ENCODE data around the gene LARGE1. TPM values are rescaled to one million over a fixed set of nuclear protein-coding genes. Genes with fewer than 3 reads are reported as not detected.

The LARGE1 gene
- total and polyA plus RNA-seq, 2 of the 4 experiments (the other 2 are of a cell fraction), result 6.2 to 12.4 TPM

GRCh38 chr22:33678523-33678922 lies 241.8 kb downstream of the LARGE1 start:
- ChIA-PET CTCF (interaction anchor here (0.5 kb wide), 1 partner anchor 91 kb away, joined by 5 read pairs; no protein-coding TSS in a partner anchor), POLR2A (ENCODE audit: unreplicated experiment) (no interaction called here)
- Histone ChIP-seq H3K9me3 (ENCODE audit: control insufficient read depth, insufficient read depth, low read length) (no peaks in the 10 kb centered on the region), H2BK20ac (ENCODE audit: low read depth, low read length) (no peak overlapping the region), H3K14ac (replicated peaks; ENCODE audit: low read depth, low read length) (no peak overlapping the region), H3K36me3 (ENCODE audit: control insufficient read depth, insufficient read depth, low read length) (no peaks in the 10 kb centered on the region), H3K4ac (ENCODE audit: low read depth, low read length) (no peak overlapping the region), H3K79me1 (ENCODE audit: low read depth in 1 of 2, low read length in 2 of 2) (no peaks in the 10 kb centered on the region), H2AK9ac (replicated peaks; ENCODE audit: low read depth, low read length, poor library complexity) (no peak overlapping the region), H2BK5ac (ENCODE audit: low read depth, low read length, poor library complexity, severe bottlenecking) (no peak overlapping the region), H3K56ac (ENCODE audit: extremely low read depth, insufficient read depth, low read length) (no peak overlapping the region), H3K23ac (ENCODE audit: low read depth, low read length) (no peak overlapping the region), H3K4me3 (ENCODE audit: insufficient read depth, low read depth, low read length) (no peak overlapping the region), H2AK5ac (ENCODE audit: low read depth, low read length) (no peak overlapping the region), H2BK120ac (ENCODE audit: low read depth, low read length) (no peak overlapping the region), H4K20me1 (ENCODE audit: insufficient read depth, low read length) (no peaks in the 10 kb centered on the region), H2AFZ (replicated peaks; ENCODE audit: low read length, poor library complexity) (no peak overlapping the region), H2BK15ac (ENCODE audit: low read depth, low read length) (no peak overlapping the region), H4K5ac (ENCODE audit: low read depth, low read length) (no peak overlapping the region), H3K9ac (ENCODE audit: low read depth, low read length) (no peak overlapping the region), H3K27ac (ENCODE audit: insufficient read depth, low read length) (no peak overlapping the region), H3K4me1 (ENCODE audit: control insufficient read depth, insufficient read depth, low read length) (no peaks in the 10 kb centered on the region), H3K27me3 (ENCODE audit: control insufficient read depth, insufficient read depth, low read length) (no peaks in the 10 kb centered on the region), H3K18ac (ENCODE audit: low read depth, low read length) (no peak overlapping the region), H3K9me1 (ENCODE audit: insufficient read depth, low read length) (0 out of 2 replicates have a peak, but pooled peaks cover 5% of the 10 kb centered on the region), H3K4me2 (ENCODE audit: low read depth, low read length) (no peak overlapping the region), H4K8ac (ENCODE audit: low read depth in 2 of 2, low read length in 2 of 2) (no peak overlapping the region), H4K91ac (ENCODE audit: insufficient read depth, low read depth, low read length) (no peak overlapping the region)
- DNase-seq (no peak), ATAC-seq (ENCODE audit: low read depth) (no peak)
- dilution Hi-C loops (cut with HindIII; ENCODE audit: low sequenced_read_pairs, unreplicated experiment) (no loop called here), intact Hi-C loops (cut with micrococcal nuclease) (no loop called here), in situ Hi-C loops (cut with MboI; ENCODE audit: low sequenced_read_pairs) (no loop called here)
- TF ChIP-seq POLR2A (IDR thresholded peaks at IDR 0.05; ENCODE audit: low read depth, low read length) (no peak), USF2 (IDR thresholded peaks at IDR 0.05; ENCODE audit: low read depth, low read length) (no peak), MXI1 (IDR thresholded peaks at IDR 0.05; ENCODE audit: borderline replicate concordance, low read depth, low read length) (no peak), ELK1 (IDR thresholded peaks at IDR 0.05; ENCODE audit: borderline replicate concordance, low read depth, low read length) (no peak)
- WGBS, 2 experiments (ENCODE audit: extremely low coverage in 2 of 2, insufficient read length in 1 of 2), result 85% methylated on average over 7 of the region's 11 CpGs; no CpG with 5 or more reads in 1 of the 2 experiments
- BruUV-seq (replicated peaks), result no TSS peak

All from IMR-90 (cell line).